ENCODE results near the gene UBE3B.

DNA sequence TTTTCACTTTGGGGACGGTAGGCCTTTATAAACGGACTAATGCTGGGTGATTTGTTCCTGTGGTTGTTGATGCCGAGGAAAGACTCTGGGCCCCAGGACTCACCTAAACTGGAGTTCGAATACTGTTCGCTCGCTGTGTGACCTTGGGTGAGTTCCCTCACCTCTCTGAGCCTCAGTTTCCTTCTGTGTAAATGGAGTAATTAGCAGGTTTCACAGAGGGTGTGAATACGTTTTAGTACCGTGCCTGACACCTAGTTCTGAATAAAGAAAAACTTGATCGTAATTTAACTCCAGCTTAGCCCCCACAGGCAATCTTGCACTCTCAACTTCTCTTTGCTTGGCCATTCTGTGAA lies 505 bp downstream of the UBE3B start:
- TF ChIP-seq EP300 (IDR thresholded peaks at IDR 0.05) (no peak), CTCF (IDR thresholded peaks at IDR 0.05) (no peak), POLR2A (IDR thresholded peaks at IDR 0.05) (no peak)
